SIG-M5 (cell line): ENCODE data around the gene CNDP1.

ENCODE experiments used
- DNase-seq: peaks from one replicate; lab custom pipeline; 2025; lab: John Stamatoyannopoulos, UW

CNDP1 gene

DNA sequence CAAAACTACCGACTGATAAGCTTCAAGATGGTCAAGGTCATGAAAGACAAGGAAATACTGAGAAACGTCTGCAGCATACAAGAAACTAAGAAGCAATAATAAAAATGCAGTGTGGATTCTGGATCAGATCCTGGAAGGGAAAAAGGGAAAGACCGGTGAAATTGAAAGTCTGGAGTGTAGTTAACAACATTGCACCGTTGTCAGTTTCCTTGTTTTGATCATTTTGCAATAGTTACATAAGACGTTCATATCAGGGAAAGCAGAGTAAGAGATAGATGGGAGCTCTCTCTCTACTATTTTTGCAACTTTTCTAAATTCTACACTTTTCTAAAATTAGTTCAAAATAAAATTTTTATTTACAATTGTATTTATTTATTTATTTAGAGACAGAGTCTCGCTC is 48.3 kb downstream of the CNDP1 start:
- DNase-seq = no peak

GRCh38 chr18:74587441-74587840 is 53.1 kb downstream of the CNDP1 start:
- no peak for DNase-seq

GRCh38 chr18:74589021-74589420 is 54.7 kb downstream of the CNDP1 start:
- DNase-seq = no peak

- DNase-seq = no peak
These were observed 55.5 kb downstream of the CNDP1 start for GRCh38 chr18:74589811-74590210.

DNA sequence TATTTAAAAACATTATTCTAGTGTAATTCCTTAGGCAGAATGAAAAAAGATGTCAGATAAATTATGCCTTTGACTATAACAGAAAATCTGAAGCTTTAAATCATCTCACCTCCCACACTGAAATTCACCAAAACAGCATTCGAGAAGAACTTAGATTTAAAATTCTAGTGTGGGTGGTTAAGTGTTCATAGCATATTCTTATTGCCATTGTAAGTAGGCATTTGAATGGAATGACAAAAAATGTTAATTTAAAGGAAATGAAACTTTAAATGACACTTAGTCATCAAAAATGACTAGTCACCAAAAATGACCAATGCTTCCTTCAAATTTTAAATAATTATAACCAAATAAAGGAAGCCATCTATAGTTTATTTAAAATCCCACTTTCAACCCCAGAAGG is 56.4 kb downstream of the CNDP1 start:
- no peak for DNase-seq

GRCh38 chr18:74595431-74595830 is 61.1 kb downstream of the CNDP1 start:
- DNase-seq = no peak

DNA sequence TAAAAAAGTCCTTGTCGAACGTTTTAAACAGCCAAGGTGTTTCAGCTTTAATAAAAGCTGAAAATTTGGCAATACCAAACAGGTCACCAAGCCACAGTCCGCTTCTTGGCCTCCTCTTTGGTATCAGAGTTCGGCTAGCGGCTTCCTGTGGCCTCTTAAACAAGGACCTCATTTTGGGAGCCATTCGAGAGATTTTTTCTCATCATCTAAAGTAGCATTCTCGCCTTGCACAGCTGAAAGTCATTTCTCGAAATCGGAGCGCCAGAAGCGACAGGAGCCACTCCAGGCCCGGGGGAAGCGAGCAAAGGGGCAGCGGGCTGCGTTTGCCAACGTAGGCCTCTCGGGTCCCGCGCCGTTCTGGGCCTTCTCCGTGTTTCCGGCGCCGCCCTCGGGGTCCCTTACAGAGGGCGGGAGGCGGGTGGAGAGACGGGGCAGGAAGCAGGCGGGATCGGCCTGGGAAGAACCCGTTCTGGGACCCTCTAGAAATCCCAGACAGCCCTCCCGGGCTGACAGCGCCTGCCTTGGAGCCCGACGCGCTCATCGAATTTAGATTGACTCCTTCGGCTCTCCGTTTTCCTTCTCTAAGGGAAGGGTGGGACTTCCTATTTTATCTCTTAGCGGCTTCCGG is 62.8 kb downstream of the CNDP1 start:
- no peak for DNase-seq

DNA sequence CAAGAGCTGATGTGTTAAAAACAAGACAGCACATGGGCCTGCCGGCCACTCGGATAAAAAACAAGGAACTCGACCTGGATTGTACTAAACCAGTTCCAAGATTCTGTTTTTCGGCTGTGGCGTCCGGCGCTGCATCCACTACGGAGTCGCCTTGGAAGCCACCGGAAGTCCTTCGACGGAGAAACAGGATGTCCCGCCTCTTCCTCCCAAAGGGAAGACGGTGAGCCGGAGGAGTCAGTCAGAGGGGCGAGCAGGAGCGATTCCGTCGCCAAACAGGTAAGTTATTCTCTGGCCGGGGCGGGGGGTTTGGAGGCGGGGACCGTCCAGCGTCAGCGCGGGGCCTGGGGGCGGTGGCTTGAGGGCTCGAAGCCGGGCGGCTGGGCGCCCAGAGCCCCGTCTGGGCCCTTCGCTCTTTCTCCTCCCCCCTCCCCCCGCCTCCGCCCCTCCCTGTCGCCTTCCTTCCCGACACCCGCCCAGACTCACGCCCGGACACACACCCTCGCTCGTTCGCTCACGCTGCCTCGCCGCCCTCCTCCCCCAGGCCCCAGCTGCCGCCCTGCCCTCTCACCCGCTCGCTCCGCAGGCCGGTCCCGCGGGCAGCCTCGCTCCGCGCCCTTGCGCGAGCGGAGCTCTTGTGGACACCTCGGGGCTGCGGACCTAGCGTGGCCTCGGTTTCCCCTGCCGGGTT is 63.5 kb downstream of the CNDP1 start, which contains the start of gene ZNF407:
Gene ZNF407 (plus strand): TSS at position 209 of the 688 bp plus-strand sequence. CDS start 33,150 bp downstream, outside the sequence.
- DNase-seq = peak; percentile 42

GRCh38 chr18:74598350-74599001 is 64.2 kb downstream of the CNDP1 start:
- no peak for DNase-seq

- no peak for DNase-seq
These were observed 70.1 kb downstream of the CNDP1 start for GRCh38 chr18:74604361-74604760.

DNA sequence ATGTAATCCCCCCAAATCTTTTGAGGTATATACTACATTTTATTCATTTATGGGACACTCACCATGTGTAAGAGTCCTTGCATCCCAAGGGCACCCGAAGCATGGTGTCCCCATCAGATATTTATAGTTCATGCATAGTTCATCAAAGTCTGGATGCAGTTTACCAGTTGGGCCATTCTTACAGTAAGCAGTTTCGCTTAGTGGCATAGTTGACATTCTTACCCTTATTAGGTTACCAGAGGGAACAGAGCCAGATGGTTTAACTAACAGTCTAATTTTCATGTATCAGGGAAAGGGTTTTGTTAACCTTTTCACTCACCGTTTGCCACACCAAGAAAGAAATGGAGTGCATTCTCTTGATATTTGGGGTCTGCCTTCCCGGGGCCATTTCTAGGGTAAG is 70.5 kb downstream of the CNDP1 start:
- no peak for DNase-seq

- no peak for DNase-seq
These were observed 74.4 kb downstream of the CNDP1 start for GRCh38 chr18:74608681-74609080.

DNA sequence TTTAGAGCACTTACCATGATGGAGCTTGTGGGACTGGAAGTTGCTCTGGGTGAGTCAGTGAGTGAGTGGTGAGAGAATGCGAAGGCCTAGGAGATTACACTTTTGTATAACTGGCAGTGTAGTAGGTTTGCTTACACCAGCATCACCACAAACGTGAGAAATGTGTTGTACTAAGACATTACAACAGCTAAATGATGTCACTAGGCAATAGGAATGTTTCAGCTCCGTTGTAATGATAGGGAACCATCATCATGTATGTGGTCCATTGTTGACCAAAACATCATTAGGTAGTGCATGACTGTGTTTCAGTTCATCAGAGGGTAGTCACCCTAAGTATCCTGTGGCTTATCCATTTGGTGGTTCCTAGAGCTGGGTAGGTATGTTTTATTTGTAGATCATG is 75.2 kb downstream of the CNDP1 start:
- no peak for DNase-seq

GRCh38 chr18:74610051-74610615 is 75.8 kb downstream of the CNDP1 start:
- DNase-seq = no peak

GRCh38 chr18:74610860-74611259 is 76.6 kb downstream of the CNDP1 start:
- DNase-seq = no peak

DNA sequence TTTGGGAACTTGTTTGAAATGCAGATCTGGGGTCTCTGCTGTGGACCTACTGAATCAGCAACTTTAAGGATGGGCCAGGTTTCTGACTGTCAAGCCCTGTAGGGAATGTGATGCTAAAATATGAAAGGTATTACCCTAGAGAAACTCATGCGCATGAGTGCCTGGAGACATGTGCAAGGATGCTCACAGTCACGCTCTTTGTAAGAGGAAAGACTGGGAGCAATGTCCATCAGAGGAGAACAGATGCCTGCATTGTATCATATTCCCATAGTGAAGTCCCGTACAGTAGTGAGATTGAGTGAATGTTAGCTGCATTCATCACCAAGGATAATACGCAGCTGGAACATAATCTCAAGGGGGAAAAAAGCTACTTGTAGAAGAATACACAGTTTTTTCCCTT is 77.5 kb downstream of the CNDP1 start:
- DNase-seq = no peak

DNA sequence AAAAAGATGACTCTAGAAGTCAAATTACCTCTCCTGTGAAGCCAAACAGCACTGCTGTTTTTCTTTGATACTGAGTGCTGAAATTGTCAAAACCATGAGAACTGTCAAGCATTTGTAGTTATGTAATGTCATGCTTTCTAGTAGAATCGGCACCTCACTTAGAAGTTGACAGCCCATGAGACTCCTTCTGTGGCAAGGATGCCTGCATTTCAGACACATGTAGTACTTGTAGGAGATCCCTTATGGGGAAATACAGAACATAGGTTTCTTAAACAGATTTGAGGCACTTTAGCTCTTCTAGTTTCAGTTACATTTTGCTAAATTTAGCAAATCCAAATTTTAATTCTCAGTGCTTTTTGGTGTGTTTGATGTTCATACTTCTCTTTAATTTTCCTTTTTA is 79.1 kb downstream of the CNDP1 start:
- DNase-seq = no peak

GRCh38 chr18:74616494-74616893 is 82.2 kb downstream of the CNDP1 start:
- DNase-seq = no peak

DNA sequence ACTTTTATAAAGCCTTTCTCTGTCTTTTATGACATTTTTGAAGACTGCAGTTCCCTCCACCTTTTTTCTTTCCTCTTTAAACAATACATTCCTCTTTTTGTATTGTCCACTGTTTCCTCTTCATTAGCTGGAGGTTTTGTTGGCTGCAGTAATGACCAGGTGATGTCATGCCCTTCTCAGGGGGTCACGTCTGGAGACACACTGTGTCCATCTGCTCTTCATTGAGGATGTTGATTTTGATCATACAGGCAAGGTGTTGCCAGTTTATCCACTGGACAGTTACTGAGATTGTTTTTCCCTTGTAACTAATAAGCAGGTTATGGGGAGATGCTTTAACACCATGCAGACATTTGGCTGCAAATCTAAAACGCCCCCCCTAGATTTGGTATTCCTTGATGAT is 83.2 kb downstream of the CNDP1 start:
- no peak for DNase-seq

DNA sequence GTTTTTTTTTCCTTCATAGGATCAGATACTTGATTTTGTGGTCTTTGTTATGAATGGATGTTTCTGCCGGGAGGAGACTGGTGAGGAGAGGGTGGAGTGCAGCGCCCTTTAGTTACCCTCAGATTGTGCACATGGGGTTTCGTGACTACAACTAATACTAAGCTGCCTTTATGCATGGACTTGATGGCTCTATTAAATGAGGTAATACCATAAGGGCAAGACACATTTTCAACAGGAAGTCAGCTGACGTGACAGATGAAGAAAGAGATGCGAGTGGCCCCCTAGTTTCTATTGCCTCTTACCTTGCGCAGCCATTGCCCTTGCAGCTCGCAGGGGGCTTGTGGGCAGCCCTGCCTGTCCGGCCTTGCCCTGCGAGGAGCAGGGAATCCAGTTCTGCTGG is 87.8 kb downstream of the CNDP1 start:
- DNase-seq = no peak

GRCh38 chr18:74623047-74623816 is 88.9 kb downstream of the CNDP1 start:
- no peak for DNase-seq

- no peak for DNase-seq
These were observed 90.2 kb downstream of the CNDP1 start for GRCh38 chr18:74624466-74624865.
